OCI-LY7 (cell line): ENCODE measurements around the gene DMD. TPM values are rescaled to one million over a fixed set of nuclear protein-coding genes. Genes with fewer than 3 reads are reported as not detected.

ENCODE experiments used
- BruUV-seq: library from RNA; stranded (reverse); fragments of 400-500 nt; replicated peaks from 2 replicates; lab custom pipeline; 2021; lab: Mats Ljungman, UMichigan
- CTCF ChIA-PET: fragments of 300-600 bp; sonication (Branson Sonifier 250); formaldehyde crosslinking; loops from one replicate; lab custom pipeline; 2022; ENCODE audit warnings: antibody characterized with exemption; ENCODE audit not compliant: unreplicated experiment; lab: Charles Lee
- POLR2A ChIA-PET: fragments of 300-600 bp; sonication (Branson Sonifier 250); formaldehyde crosslinking; loops from one replicate; lab custom pipeline; 2022; ENCODE audit warnings: antibody characterized with exemption; lab: Charles Lee
- DNase-seq: peaks from one replicate; pipeline ENCODE4 v3.0.0-alpha.2; 2015; ENCODE audit warnings: low spot score
- H2AFZ ChIP-seq: fragments of 200-600 bp; sonication (generic), shearing (Covaris generic); 2 replicates; pipeline ENCODE4 v1.6.1; 2014; ENCODE audit warnings: mild to moderate bottlenecking, antibody characterized with exemption, low read length, moderate library complexity
- H3K27ac ChIP-seq: fragments of 200-600 bp; sonication (generic); 2 replicates; pipeline ENCODE4 v1.5.1; 2014; ENCODE audit warnings: mixed run types, low read depth, mild to moderate bottlenecking, moderate library complexity, low read length, inconsistent platforms; ENCODE audit not compliant: poor library complexity, severe bottlenecking
- H3K36me3 ChIP-seq: fragments of 200-600 bp; sonication (generic); 2 replicates; pipeline ENCODE4 v1.6.1; 2014; ENCODE audit warnings: mild to moderate bottlenecking, antibody characterized with exemption, low read length, moderate library complexity, mixed read lengths; ENCODE audit not compliant: insufficient read depth
- H3K4me1 ChIP-seq: fragments of 200-600 bp; sonication (generic); 2 replicates; pipeline ENCODE4 v1.5.1; 2014; ENCODE audit warnings: mild to moderate bottlenecking, low read length; ENCODE audit not compliant: insufficient read depth, poor library complexity, severe bottlenecking
- H3K4me2 ChIP-seq: fragments of 200-600 bp; sonication (generic); 2 replicates; pipeline ENCODE4 v1.6.1; 2014; ENCODE audit warnings: mild to moderate bottlenecking, low read length
- H3K4me3 ChIP-seq: fragments of 200-600 bp; sonication (generic); 2 replicates; pipeline ENCODE4 v1.5.1; 2014; ENCODE audit warnings: mild to moderate bottlenecking, low read depth, low read length; ENCODE audit not compliant: poor library complexity, severe bottlenecking
- H3K79me2 ChIP-seq: fragments of 200-600 bp; sonication (generic); 2 replicates; pipeline ENCODE4 v1.6.1; 2016; ENCODE audit warnings: low read depth, mild to moderate bottlenecking, low read length, moderate library complexity, mixed read lengths; ENCODE audit not compliant: insufficient read depth
- H3K9me2 ChIP-seq: fragments of 200-600 bp; sonication (generic); 2 replicates; pipeline ENCODE4 v1.6.1; 2016; ENCODE audit warnings: mild to moderate bottlenecking, low read length, mixed read lengths; ENCODE audit not compliant: insufficient read depth
- H3K9me3 ChIP-seq: fragments of 200-600 bp; sonication (generic); 2 replicates; pipeline ENCODE4 v1.6.1; 2014; ENCODE audit warnings: mild to moderate bottlenecking, mixed run types, low read length, mixed read lengths
- H4K20me1 ChIP-seq: fragments of 200-600 bp; sonication (generic); 2 replicates; pipeline ENCODE4 v1.6.1; 2014; ENCODE audit warnings: mild to moderate bottlenecking, antibody characterized with exemption, low read length, moderate library complexity, mixed read lengths; ENCODE audit not compliant: insufficient read depth
- EZH2phosphoT487 ChIP-seq: fragments of 200-600 bp; sonication (generic); IDR thresholded peaks from 2 replicates; pipeline ENCODE4 v1.6.1; 2018; ENCODE audit warnings: low read depth, borderline replicate concordance, mild to moderate bottlenecking, mixed run types, antibody characterized with exemption, low read length, moderate library complexity, mixed read lengths
- intact Hi-C: fragments of 100-400 bp; cut with micrococcal nuclease; formaldehyde crosslinking; loops from one replicate; pipeline ENCODE4 v1.10.0; 2022; ENCODE audit not compliant: unreplicated experiment
- total RNA-seq, 2 experiments: library from RNA; depleted of rRNA in 1 of 2; stranded (reverse); fragments of >200 nt in 1 of 2; shearing (Covaris generic) in 1 of 2; gene quantifications; 2 replicates each; pipeline ENCODE4 v1.2.3, GENCODE V29; 2014 to 2022
- TF ChIP-seq, protein P1 (sequence below): fragments of 200-600 bp; sonication (generic); conservative IDR thresholded peaks from 2 replicates; pipeline ENCODE4 v1.5.1; 2014; ENCODE audit warnings: mild to moderate bottlenecking, antibody characterized with exemption, low read length, moderate library complexity, mixed read lengths

Gene DMD
- total RNA-seq, 2 experiments from 2014 or later: 20.5 to 61.4 TPM

GRCh38 chrX:33126469-33126868 is 84.9 kb downstream of the DMD start:
- Histone ChIP-seq H4K20me1 (no peaks in the 10 kb centered on the region), H3K79me2 (no peaks in the 10 kb centered on the region), H3K4me2 (peak overlapping the region; percentile 70), H3K9me3 (peaks cover 15% of the 10 kb centered on the region; the same call in 1 of the 2 replicates), H3K27ac (peak overlapping the region; percentile 98), H3K4me3 (peak overlapping the region; percentile 65), H2AFZ (peak overlapping the region; percentile 78), H3K36me3 (peaks cover 17% of the 10 kb centered on the region), H3K9me2 (no peaks in the 10 kb centered on the region), H3K4me1 (peaks cover 35% of the 10 kb centered on the region)
- TF ChIP-seq, protein P1, sequence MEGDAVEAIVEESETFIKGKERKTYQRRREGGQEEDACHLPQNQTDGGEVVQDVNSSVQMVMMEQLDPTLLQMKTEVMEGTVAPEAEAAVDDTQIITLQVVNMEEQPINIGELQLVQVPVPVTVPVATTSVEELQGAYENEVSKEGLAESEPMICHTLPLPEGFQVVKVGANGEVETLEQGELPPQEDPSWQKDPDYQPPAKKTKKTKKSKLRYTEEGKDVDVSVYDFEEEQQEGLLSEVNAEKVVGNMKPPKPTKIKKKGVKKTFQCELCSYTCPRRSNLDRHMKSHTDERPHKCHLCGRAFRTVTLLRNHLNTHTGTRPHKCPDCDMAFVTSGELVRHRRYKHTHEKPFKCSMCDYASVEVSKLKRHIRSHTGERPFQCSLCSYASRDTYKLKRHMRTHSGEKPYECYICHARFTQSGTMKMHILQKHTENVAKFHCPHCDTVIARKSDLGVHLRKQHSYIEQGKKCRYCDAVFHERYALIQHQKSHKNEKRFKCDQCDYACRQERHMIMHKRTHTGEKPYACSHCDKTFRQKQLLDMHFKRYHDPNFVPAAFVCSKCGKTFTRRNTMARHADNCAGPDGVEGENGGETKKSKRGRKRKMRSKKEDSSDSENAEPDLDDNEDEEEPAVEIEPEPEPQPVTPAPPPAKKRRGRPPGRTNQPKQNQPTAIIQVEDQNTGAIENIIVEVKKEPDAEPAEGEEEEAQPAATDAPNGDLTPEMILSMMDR: no peak
- no peak for TF ChIP-seq EZH2phosphoT487
- ChIA-PET POLR2A (interaction anchor here (1.2 kb wide), 1 partner anchor 50 kb away, joined by 3 read pairs; no protein-coding TSS in a partner anchor), CTCF (no interaction called here)
- no TSS peak for BruUV-seq
- peak; percentile 14 for DNase-seq
- intact Hi-C loops: loop anchor here (10.0 kb wide), 1 partner anchor 128 kb away; no protein-coding TSS in a partner anchor

DNA sequence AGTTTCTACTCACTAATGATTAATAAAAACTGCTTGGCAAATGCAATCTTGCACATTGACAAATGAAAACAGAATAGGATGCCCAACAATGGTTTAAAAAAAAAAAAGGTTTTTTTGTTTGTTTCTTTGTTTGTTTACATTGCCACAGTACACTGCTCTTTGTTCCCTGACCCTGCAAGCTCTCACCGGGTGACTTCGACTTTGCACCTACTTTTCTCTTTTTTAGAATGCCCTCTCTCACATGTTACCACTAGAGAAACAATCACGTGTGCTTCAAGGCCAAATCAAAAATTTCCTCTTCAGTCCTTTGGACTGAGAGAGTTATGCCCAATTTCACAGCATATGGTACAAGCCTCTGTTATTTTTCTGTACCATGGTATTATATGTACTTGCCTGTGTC is 101.5 kb downstream of the DMD start:
- ChIA-PET CTCF (no interaction called here), POLR2A (interaction anchor here (0.6 kb wide), 1 partner anchor 12 kb away, joined by 3 read pairs; no protein-coding TSS in a partner anchor)
- H3K79me2 ChIP-seq: no peaks in the 10 kb centered on the region
- no peak overlapping the region for H3K27ac ChIP-seq
- H3K9me2 ChIP-seq: no peaks in the 10 kb centered on the region
- intact Hi-C loops: no loop called here
- no peaks in the 10 kb centered on the region for H3K9me3 ChIP-seq
- peak overlapping the region; percentile 80 for H2AFZ ChIP-seq
- H3K4me3 ChIP-seq: no peak overlapping the region
- no peaks in the 10 kb centered on the region for H4K20me1 ChIP-seq
- TF ChIP-seq EZH2phosphoT487: no peak
- TF ChIP-seq, protein P1: no peak
- 0 out of 2 replicates have a peak overlapping the region, but pooled peaks have one; percentile 19 for H3K4me2 ChIP-seq
- no peaks in the 10 kb centered on the region for H3K36me3 ChIP-seq
- no peak for DNase-seq
- H3K4me1 ChIP-seq: peaks cover 17% of the 10 kb centered on the region
- no TSS peak for BruUV-seq

DNA sequence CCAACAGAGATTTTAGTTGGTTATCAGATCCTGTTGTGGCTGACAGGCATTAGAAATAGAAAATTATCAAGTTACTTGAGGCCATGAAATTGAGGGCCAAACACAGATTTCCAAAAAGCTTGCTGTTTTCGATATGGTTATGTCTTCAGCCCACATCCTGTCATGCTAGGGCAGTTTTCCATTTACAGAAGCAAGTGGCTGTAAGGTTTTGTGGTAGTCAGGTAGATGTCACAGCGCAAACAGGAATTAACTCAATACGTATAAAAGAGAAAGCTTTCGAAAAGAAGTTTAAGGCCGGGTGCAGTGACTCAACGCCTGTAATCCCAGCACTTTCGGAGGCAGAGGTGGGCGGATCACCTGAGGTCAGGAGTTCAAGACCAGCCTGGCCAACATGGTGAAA is 104.6 kb downstream of the DMD start:
- Histone ChIP-seq H3K9me2 (no peaks in the 10 kb centered on the region), H3K9me3 (no peaks in the 10 kb centered on the region), H4K20me1 (no peaks in the 10 kb centered on the region), H3K79me2 (no peaks in the 10 kb centered on the region), H2AFZ (peak overlapping the region; percentile 46; the same call in 1 of the 2 replicates), H3K36me3 (peaks cover 3% of the 10 kb centered on the region; the same call in 1 of the 2 replicates), H3K4me1 (peaks cover 17% of the 10 kb centered on the region), H3K27ac (peak overlapping the region; percentile 25), H3K4me2 (0 out of 2 replicates have a peak overlapping the region, but pooled peaks have one; percentile 9), H3K4me3 (no peak overlapping the region)
- peak; percentile 22 for DNase-seq
- BruUV-seq: no TSS peak
- intact Hi-C loops: no loop called here
- POLR2A ChIA-PET: interaction anchor here (0.6 to 1.6 kb wide), 5 partner anchors 12 to 630 kb away, joined by 3 to 5 read pairs (median 3); no protein-coding TSS in a partner anchor
- CTCF ChIA-PET: no interaction called here
- TF ChIP-seq EZH2phosphoT487: no peak
- TF ChIP-seq, protein P1: no peak
